ENCODE results near the gene TIMMDC1.

TIMMDC1 gene

GRCh38 chr3:119498186-119499011, at the start of gene TIMMDC1:
TIMMDC1 (plus strand) TSS chr3:119498547; CDS start chr3:119498734, 187 bp downstream.
- peak; percentile 88 for DNase-seq

- no peak for DNase-seq
Measured at GRCh38 chr3:119453822-119454221, 44.5 kb upstream of the TIMMDC1 start.

GRCh38 chr3:119456469-119456868, 41.9 kb upstream of the TIMMDC1 start:
- no peak for DNase-seq

GRCh38 chr3:119457246-119457645, 41.1 kb upstream of the TIMMDC1 start:
- DNase-seq, result no peak

- peak; percentile 92 for DNase-seq
Measured at GRCh38 chr3:119463171-119464169, 34.9 kb upstream of the TIMMDC1 start, which contains the start of gene TMEM39A. TMEM39A (minus strand) TSS chr3:119463615; CDS start chr3:119462074, 1,541 bp downstream.

GRCh38 chr3:119468041-119468440, 30.3 kb upstream of the TIMMDC1 start:
- no peak for DNase-seq

GRCh38 chr3:119469418-119470189, 28.7 kb upstream of the TIMMDC1 start:
- DNase-seq, result no peak

- no peak for DNase-seq
Measured at GRCh38 chr3:119470866-119471265, 27.5 kb upstream of the TIMMDC1 start.

- DNase-seq, result no peak
Measured at GRCh38 chr3:119481079-119481478, 17.3 kb upstream of the TIMMDC1 start.

GRCh38 chr3:119483101-119483500, 15.2 kb upstream of the TIMMDC1 start:
- DNase-seq, result no peak

GRCh38 chr3:119485563-119485962, 12.8 kb upstream of the TIMMDC1 start:
- DNase-seq, result no peak

GRCh38 chr3:119490153-119490552, 8.2 kb upstream of the TIMMDC1 start:
- no peak for DNase-seq

GRCh38 chr3:119492128-119492527, 6.2 kb upstream of the TIMMDC1 start:
- DNase-seq, result no peak

- DNase-seq, result no peak
Measured at GRCh38 chr3:119492810-119493209, 5.5 kb upstream of the TIMMDC1 start.

- no peak for DNase-seq
Measured at GRCh38 chr3:119494597-119494996, 3.8 kb upstream of the TIMMDC1 start.

GRCh38 chr3:119497820-119498185, 544 bp upstream of the TIMMDC1 start:
- no peak for DNase-seq

- DNase-seq, result no peak
Measured at GRCh38 chr3:119500265-119500664, 1.9 kb downstream of the TIMMDC1 start.

- DNase-seq, result no peak
Measured at GRCh38 chr3:119500901-119501300, 2.6 kb downstream of the TIMMDC1 start.

- DNase-seq, result no peak
Measured at GRCh38 chr3:119506631-119507030, 8.3 kb downstream of the TIMMDC1 start.

GRCh38 chr3:119507404-119507803, 9.1 kb downstream of the TIMMDC1 start:
- DNase-seq, result no peak

- DNase-seq, result no peak
Measured at GRCh38 chr3:119508172-119508845, 10.0 kb downstream of the TIMMDC1 start.

GRCh38 chr3:119510690-119511089, 12.3 kb downstream of the TIMMDC1 start:
- DNase-seq, result no peak

Measured in NCI-H774 (cell line).